HFFc6 (cell line): ENCODE data around the gene SP100. TPM values are rescaled to one million over a fixed set of nuclear protein-coding genes. Genes with fewer than 3 reads are reported as not detected.

Source experiments
- DNase-seq: peaks from one replicate; pipeline ENCODE4 v3.0.0-alpha.2; 2018
- H3K27ac Mint-ChIP-seq: 2 replicates; pipeline ENCODE4 v1.8.0; 2020; ENCODE audit warnings: mild to moderate bottlenecking, mixed read lengths
- H3K27me3 Mint-ChIP-seq: 2 replicates; pipeline ENCODE4 v1.8.0; 2021; ENCODE audit warnings: mild to moderate bottlenecking, moderate library complexity, mixed read lengths; ENCODE audit not compliant: insufficient read depth
- H3K36me3 Mint-ChIP-seq: 2 replicates; pipeline ENCODE4 v1.8.0; 2021; ENCODE audit warnings: low read depth, mixed read lengths
- H3K4me1 Mint-ChIP-seq: 2 replicates; pipeline ENCODE4 v1.8.0; 2020; ENCODE audit warnings: low read depth, mixed read lengths
- H3K4me3 Mint-ChIP-seq: 2 replicates; pipeline ENCODE4 v1.8.0; 2020; ENCODE audit warnings: mild to moderate bottlenecking, moderate library complexity, mixed read lengths
- H3K9me3 Mint-ChIP-seq: 2 replicates; pipeline ENCODE4 v1.8.0; 2020; ENCODE audit warnings: mild to moderate bottlenecking, mixed read lengths
- CTCF ChIP-seq: fragments of 200-600 bp; sonication (generic); IDR thresholded peaks from 2 replicates; pipeline ENCODE4 v1.5.0; 2021; ENCODE audit warnings: antibody characterized with exemption, mild to moderate bottlenecking
- total RNA-seq, 6 experiments: library from RNA; stranded (reverse); fragmentation: NEBNext Ultra II Directional; extraction: Animal tissue kit (Norgen Biotek cat#: 25700); gene quantifications; 2 replicates in 1 of 6; 3 replicates in 5 of 6; pipeline ENCODE4 v1.2.3, GENCODE V29; 2021

Gene SP100
- total RNA-seq, 6 experiments from 2014 or later, result 70.5 to 74.9 (median 72.8) TPM

GRCh38 chr2:230503798-230504197 lies 87.8 kb downstream of the SP100 start:
- peak; percentile 3 for DNase-seq
- Mint-ChIP-seq H3K4me3 (no peak overlapping the region), H3K27me3 (no peaks in the 10 kb centered on the region; the same call in 1 of the 2 replicates), H3K27ac (no peak overlapping the region), H3K9me3 (no peaks in the 10 kb centered on the region), H3K4me1 (peaks cover 8% of the 10 kb centered on the region), H3K36me3 (peaks cover 69% of the 10 kb centered on the region)
- no peak for TF ChIP-seq CTCF

GRCh38 chr2:230505162-230505561 lies 89.2 kb downstream of the SP100 start:
- no peaks in the 10 kb centered on the region for H3K9me3 Mint-ChIP-seq
- no peak overlapping the region for H3K4me3 Mint-ChIP-seq
- DNase-seq, result no peak
- peaks cover 8% of the 10 kb centered on the region for H3K4me1 Mint-ChIP-seq
- no peak overlapping the region for H3K27ac Mint-ChIP-seq
- H3K27me3 Mint-ChIP-seq, result no peaks in the 10 kb centered on the region
- no peak for TF ChIP-seq CTCF
- peaks cover 58% of the 10 kb centered on the region for H3K36me3 Mint-ChIP-seq

- Mint-ChIP-seq H3K9me3 (no peaks in the 10 kb centered on the region), H3K27ac (no peak overlapping the region), H3K4me3 (no peak overlapping the region), H3K4me1 (peaks cover 10% of the 10 kb centered on the region), H3K36me3 (peaks cover 25% of the 10 kb centered on the region), H3K27me3 (no peaks in the 10 kb centered on the region; the same call in 1 of the 2 replicates)
- DNase-seq, result no peak
- no peak for TF ChIP-seq CTCF
These were observed 97.2 kb downstream of the SP100 start for GRCh38 chr2:230512955-230513748.

- H3K9me3 Mint-ChIP-seq, result peaks cover 42% of the 10 kb centered on the region
- H3K4me3 Mint-ChIP-seq, result no peak overlapping the region
- no peak for DNase-seq
- H3K36me3 Mint-ChIP-seq, result peaks cover 45% of the 10 kb centered on the region
- H3K27me3 Mint-ChIP-seq, result no peaks in the 10 kb centered on the region; the same call in 1 of the 2 replicates
- H3K4me1 Mint-ChIP-seq, result peaks cover 17% of the 10 kb centered on the region
- TF ChIP-seq CTCF, result no peak
- H3K27ac Mint-ChIP-seq, result peak overlapping the region; percentile 31; the same call in 1 of the 2 replicates
These were observed 104.3 kb downstream of the SP100 start for GRCh38 chr2:230520061-230520874.

- Mint-ChIP-seq H3K27ac (no peak overlapping the region; the same call in 1 of the 2 replicates), H3K27me3 (no peaks in the 10 kb centered on the region), H3K9me3 (peaks cover 48% of the 10 kb centered on the region), H3K4me1 (peaks cover 17% of the 10 kb centered on the region), H3K36me3 (peaks cover 43% of the 10 kb centered on the region), H3K4me3 (no peak overlapping the region)
- no peak for TF ChIP-seq CTCF
- DNase-seq, result peak; percentile 33
These were observed 104.8 kb downstream of the SP100 start for GRCh38 chr2:230520875-230521155.
